SK-N-SH (cell line): Measurements from ENCODE around the gene WDFY2. TPM values are rescaled to one million over a fixed set of nuclear protein-coding genes. Genes with fewer than 3 reads are reported as not detected.

Experiments used
- CTCF ChIA-PET: fragments of 300-600, 350-600 bp; formaldehyde crosslinking; extraction: SDS; loops from one replicate; lab custom pipeline; 2021; lab: Yijun Ruan, JAX
- POLR2A ChIA-PET: fragments of 350-600 bp; sonication (Branson Sonifier 250); formaldehyde crosslinking; extraction: SDS; loops from one replicate; lab custom pipeline; 2020; ENCODE audit warnings: antibody characterized with exemption, inconsistent platforms; lab: Yijun Ruan, JAX
- DNase-seq: peaks from one replicate; pipeline ENCODE4 v3.0.0; 2012
- H2AFZ ChIP-seq: fragments of 200-600 bp; sonication (generic); 2 replicates; pipeline ENCODE4 v1.8.1; 2016; ENCODE audit warnings: antibody characterized with exemption, mild to moderate bottlenecking, low read depth
- H3F3A ChIP-seq: fragments of 200-600 bp; sonication (generic); replicated peaks from 2 replicates; pipeline ENCODE3; 2016; ENCODE audit warnings: antibody characterized with exemption, mild to moderate bottlenecking; ENCODE audit not compliant: insufficient read depth
- H3K27ac ChIP-seq, 2 experiments: fragments of 200-500 bp in 1 of 2; fragments of 200-600 bp in 1 of 2; sonication (Bioruptor generic) in 1 of 2; sonication (generic), shearing (Covaris generic) in 1 of 2; 2 replicates each; pipeline versions ENCODE4 v1.5.1 to v1.6.1; 2014 to 2016; ENCODE audit warnings: low read depth in 2 of 2, inconsistent platforms in 1 of 2, low read length in 1 of 2, mild to moderate bottlenecking in 1 of 2, mixed read lengths in 1 of 2
- H3K27me3 ChIP-seq: fragments of 200-600 bp; sonication (generic), shearing (Covaris generic); 2 replicates; pipeline ENCODE4 v1.6.1; 2016; ENCODE audit warnings: mixed run types; ENCODE audit not compliant: insufficient read depth
- H3K36me3 ChIP-seq, 2 experiments: fragments of 200-500 bp in 1 of 2; fragments of 200-600 bp in 1 of 2; sonication (Bioruptor generic) in 1 of 2; sonication (generic) in 1 of 2; replicated peaks in 1 of 2; 2 replicates each; pipeline versions ENCODE3 to v1.5.1; 2014 to 2016; ENCODE audit warnings: low read length in 1 of 2, mild to moderate bottlenecking in 1 of 2; ENCODE audit not compliant: insufficient read depth in 2 of 2, control insufficient read depth in 1 of 2
- H3K4me1 ChIP-seq, 2 experiments: fragments of 200-500 bp in 1 of 2; fragments of 200-600 bp in 1 of 2; sonication (Bioruptor generic) in 1 of 2; sonication (generic), shearing (Covaris generic) in 1 of 2; 2 replicates each; pipeline versions ENCODE4 v1.5.1 to v1.6.1; 2014 to 2016; ENCODE audit warnings: low read depth in 1 of 2, low read length in 1 of 2, mixed run types in 1 of 2; ENCODE audit not compliant: insufficient read depth in 2 of 2, control insufficient read depth in 1 of 2
- H3K4me2 ChIP-seq: fragments of 200-600 bp; sonication (generic), shearing (Covaris generic); 2 replicates; pipeline ENCODE4 v1.6.1; 2017; ENCODE audit warnings: mixed run types
- H3K4me3 ChIP-seq, 2 experiments: fragments of 200-500 bp in 1 of 2; fragments of 200-600 bp in 1 of 2; sonication (Bioruptor generic) in 1 of 2; sonication (generic), shearing (Covaris generic) in 1 of 2; 2 replicates each; pipeline versions ENCODE4 v1.5.1 to v1.8.1; 2014 to 2016; ENCODE audit warnings: low read depth in 2 of 2, inconsistent platforms in 1 of 2, low read length in 1 of 2, mild to moderate bottlenecking in 1 of 2, mixed read lengths in 1 of 2, moderate library complexity in 1 of 2
- H3K79me2 ChIP-seq: fragments of 200-600 bp; sonication (generic); 2 replicates; pipeline ENCODE4 v1.8.1; 2017; ENCODE audit warnings: mild to moderate bottlenecking; ENCODE audit not compliant: insufficient read depth
- H3K9ac ChIP-seq: fragments of 200-600 bp; sonication (generic); 2 replicates; pipeline ENCODE4 v1.6.1; 2017; ENCODE audit warnings: mixed run types
- H3K9me2 ChIP-seq: fragments of 200-600 bp; sonication (generic); 2 replicates; pipeline ENCODE4 v1.6.1; 2017; ENCODE audit warnings: mixed run types
- H3K9me3 ChIP-seq: fragments of 200-600 bp; sonication (generic); 2 replicates; pipeline ENCODE4 v1.6.1; 2017; ENCODE audit warnings: mixed run types, mild to moderate bottlenecking, moderate library complexity
- H4K20me1 ChIP-seq: fragments of 200-600 bp; sonication (generic); 2 replicates; pipeline ENCODE4 v1.6.1; 2017; ENCODE audit warnings: mild to moderate bottlenecking, mixed run types; ENCODE audit not compliant: insufficient read depth
- CHD2 ChIP-seq: fragments of 150-350 bp; IDR thresholded peaks from 2 replicates; pipeline ENCODE4 v1.6.1; 2018; ENCODE audit warnings: low read length; ENCODE audit not compliant: partially characterized antibody
- ELF1 ChIP-seq: IDR thresholded peaks from 2 replicates; pipeline ENCODE4 v1.4.0; 2012
- EZH2phosphoT487 ChIP-seq: fragments of 200-600 bp; sonication (generic); IDR thresholded peaks from 2 replicates; pipeline ENCODE4 v1.6.1; 2017; ENCODE audit warnings: low read depth, mixed run types, mild to moderate bottlenecking, antibody characterized with exemption, moderate library complexity, borderline replicate concordance
- FOSL2 ChIP-seq: IDR thresholded peaks from 2 replicates; pipeline ENCODE4 v1.4.0; 2012; ENCODE audit warnings: low read depth, mild to moderate bottlenecking, moderate library complexity, borderline replicate concordance
- GATA2 ChIP-seq: sonication (generic); formaldehyde crosslinking; IDR thresholded peaks from 2 replicates; pipeline ENCODE4 v1.5.0; 2020; ENCODE audit warnings: mild to moderate bottlenecking, missing genetic modification reagents
- MEF2A ChIP-seq: IDR thresholded peaks from 2 replicates; pipeline ENCODE4 v1.4.0; 2012; ENCODE audit warnings: low read depth, borderline replicate concordance
- MXI1 ChIP-seq: IDR thresholded peaks from 2 replicates; pipeline ENCODE4 v1.6.1; 2012; ENCODE audit warnings: mild to moderate bottlenecking, low read depth, low read length, improper control_type of control experiment
- NRF1 ChIP-seq: IDR thresholded peaks from 2 replicates; pipeline ENCODE4 v1.6.1; 2012; ENCODE audit warnings: low read depth, mild to moderate bottlenecking, low read length
- RCOR1 ChIP-seq: fragments of 150-350 bp; IDR thresholded peaks from 2 replicates; pipeline ENCODE4 v1.6.1; 2017; ENCODE audit warnings: antibody characterized with exemption, low read length
- RFX5 ChIP-seq: IDR thresholded peaks from 2 replicates; pipeline ENCODE4 v1.6.1; 2012; ENCODE audit warnings: mild to moderate bottlenecking, improper control_type of control experiment, low read length
- SIN3A ChIP-seq: IDR thresholded peaks from 2 replicates; pipeline ENCODE4 v1.6.1; 2012; ENCODE audit warnings: low read depth, mild to moderate bottlenecking, low read length, moderate library complexity, borderline replicate concordance
- WGBS: methylation state at CpG from one replicate; pipeline ENCODE4 v1.1.6; 2017; ENCODE audit warnings: low lambda C conversion rate; 5-methylcytosine and 5-hydroxymethylcytosine counted together
- polyA plus RNA-seq, 3 experiments: library from polyadenylated mRNA; depleted of rRNA; stranded (reverse); fragments of >200 nt; gene quantifications; 2 replicates each; pipeline ENCODE4 v1.2.3, GENCODE V29; 2012
- TF ChIP-seq, protein P1 (sequence below): IDR thresholded peaks from 2 replicates; pipeline ENCODE4 v1.6.1; 2012; ENCODE audit warnings: mild to moderate bottlenecking, low read depth, low read length, moderate library complexity
- TF ChIP-seq, protein P2 (sequence below): IDR thresholded peaks from 2 replicates; pipeline ENCODE4 v1.4.0; 2012; ENCODE audit warnings: low read depth
- TF ChIP-seq, protein P3 (sequence below): fragments of 150-350 bp; IDR thresholded peaks from 2 replicates; pipeline ENCODE4 v1.6.1; 2017; ENCODE audit warnings: antibody characterized with exemption, low read length, low read depth, borderline replicate concordance
- TF ChIP-seq, protein P4 (sequence below): fragments of 200-600 bp; sonication (generic); IDR thresholded peaks from 2 replicates; pipeline ENCODE4 v1.6.1; 2017; ENCODE audit warnings: antibody characterized with exemption, mild to moderate bottlenecking, moderate library complexity

Gene WDFY2
- polyA plus RNA-seq, 1 of the 3 experiments (the other 2 are of a cell fraction), result 4.1 TPM

DNA sequence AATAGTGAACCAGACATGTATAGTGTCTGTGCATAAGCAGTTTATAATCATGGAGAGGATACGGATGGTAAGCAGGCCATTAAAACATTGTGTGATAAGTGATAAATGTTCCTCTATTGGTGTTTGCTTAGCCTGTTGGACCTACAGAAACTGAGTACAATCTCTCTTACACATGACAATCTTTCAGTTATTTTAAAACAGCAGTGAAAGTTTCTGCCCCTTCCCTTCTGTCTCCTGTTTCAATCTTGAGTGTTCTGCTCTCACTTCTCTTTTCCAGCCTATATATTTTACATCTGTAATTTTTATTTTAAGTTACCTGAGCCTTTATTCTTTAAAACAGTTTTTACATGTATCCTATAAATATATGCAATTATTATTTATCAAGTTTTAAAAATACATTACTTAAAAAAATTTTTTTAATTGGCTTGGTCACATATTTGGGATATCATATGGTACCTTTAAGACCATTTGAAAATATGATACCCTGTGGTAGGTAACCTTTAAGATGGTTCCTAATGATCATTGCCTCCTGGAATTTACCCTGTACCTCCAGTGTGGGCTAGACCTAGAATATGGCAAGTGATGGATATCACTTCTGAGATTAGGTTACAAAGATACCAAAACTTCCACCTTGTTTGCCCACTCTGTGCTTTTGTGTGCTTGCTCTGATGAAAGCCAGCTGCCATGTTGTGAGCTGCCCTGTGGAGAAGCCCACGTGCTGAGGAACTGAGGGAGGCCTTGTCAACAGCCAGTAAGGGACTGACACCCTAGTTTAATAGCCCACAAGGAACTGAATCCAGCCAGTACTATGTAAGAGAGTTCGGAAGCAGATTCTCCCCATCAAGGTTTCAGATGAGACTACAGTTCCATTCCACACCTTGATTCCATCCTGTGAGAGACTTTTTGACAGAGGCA lies 120.4 kb downstream of the WDFY2 start:
- peaks cover 12% of the 10 kb centered on the region for H3K79me2 ChIP-seq
- TF ChIP-seq SIN3A, result no peak
- TF ChIP-seq RFX5, result no peak
- TF ChIP-seq NRF1, result no peak
- TF ChIP-seq RCOR1, result no peak
- no peak for TF ChIP-seq MEF2A
- TF ChIP-seq, protein P1, sequence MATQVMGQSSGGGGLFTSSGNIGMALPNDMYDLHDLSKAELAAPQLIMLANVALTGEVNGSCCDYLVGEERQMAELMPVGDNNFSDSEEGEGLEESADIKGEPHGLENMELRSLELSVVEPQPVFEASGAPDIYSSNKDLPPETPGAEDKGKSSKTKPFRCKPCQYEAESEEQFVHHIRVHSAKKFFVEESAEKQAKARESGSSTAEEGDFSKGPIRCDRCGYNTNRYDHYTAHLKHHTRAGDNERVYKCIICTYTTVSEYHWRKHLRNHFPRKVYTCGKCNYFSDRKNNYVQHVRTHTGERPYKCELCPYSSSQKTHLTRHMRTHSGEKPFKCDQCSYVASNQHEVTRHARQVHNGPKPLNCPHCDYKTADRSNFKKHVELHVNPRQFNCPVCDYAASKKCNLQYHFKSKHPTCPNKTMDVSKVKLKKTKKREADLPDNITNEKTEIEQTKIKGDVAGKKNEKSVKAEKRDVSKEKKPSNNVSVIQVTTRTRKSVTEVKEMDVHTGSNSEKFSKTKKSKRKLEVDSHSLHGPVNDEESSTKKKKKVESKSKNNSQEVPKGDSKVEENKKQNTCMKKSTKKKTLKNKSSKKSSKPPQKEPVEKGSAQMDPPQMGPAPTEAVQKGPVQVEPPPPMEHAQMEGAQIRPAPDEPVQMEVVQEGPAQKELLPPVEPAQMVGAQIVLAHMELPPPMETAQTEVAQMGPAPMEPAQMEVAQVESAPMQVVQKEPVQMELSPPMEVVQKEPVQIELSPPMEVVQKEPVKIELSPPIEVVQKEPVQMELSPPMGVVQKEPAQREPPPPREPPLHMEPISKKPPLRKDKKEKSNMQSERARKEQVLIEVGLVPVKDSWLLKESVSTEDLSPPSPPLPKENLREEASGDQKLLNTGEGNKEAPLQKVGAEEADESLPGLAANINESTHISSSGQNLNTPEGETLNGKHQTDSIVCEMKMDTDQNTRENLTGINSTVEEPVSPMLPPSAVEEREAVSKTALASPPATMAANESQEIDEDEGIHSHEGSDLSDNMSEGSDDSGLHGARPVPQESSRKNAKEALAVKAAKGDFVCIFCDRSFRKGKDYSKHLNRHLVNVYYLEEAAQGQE, result no peak
- no peak for TF ChIP-seq CHD2
- TF ChIP-seq EZH2phosphoT487, result no peak
- no peak for TF ChIP-seq ELF1
- TF ChIP-seq, protein P2, sequence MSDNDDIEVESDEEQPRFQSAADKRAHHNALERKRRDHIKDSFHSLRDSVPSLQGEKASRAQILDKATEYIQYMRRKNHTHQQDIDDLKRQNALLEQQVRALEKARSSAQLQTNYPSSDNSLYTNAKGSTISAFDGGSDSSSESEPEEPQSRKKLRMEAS, result no peak
- TF ChIP-seq, protein P3, sequence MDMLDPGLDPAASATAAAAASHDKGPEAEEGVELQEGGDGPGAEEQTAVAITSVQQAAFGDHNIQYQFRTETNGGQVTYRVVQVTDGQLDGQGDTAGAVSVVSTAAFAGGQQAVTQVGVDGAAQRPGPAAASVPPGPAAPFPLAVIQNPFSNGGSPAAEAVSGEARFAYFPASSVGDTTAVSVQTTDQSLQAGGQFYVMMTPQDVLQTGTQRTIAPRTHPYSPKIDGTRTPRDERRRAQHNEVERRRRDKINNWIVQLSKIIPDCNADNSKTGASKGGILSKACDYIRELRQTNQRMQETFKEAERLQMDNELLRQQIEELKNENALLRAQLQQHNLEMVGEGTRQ, result no peak
- TF ChIP-seq, protein P4, sequence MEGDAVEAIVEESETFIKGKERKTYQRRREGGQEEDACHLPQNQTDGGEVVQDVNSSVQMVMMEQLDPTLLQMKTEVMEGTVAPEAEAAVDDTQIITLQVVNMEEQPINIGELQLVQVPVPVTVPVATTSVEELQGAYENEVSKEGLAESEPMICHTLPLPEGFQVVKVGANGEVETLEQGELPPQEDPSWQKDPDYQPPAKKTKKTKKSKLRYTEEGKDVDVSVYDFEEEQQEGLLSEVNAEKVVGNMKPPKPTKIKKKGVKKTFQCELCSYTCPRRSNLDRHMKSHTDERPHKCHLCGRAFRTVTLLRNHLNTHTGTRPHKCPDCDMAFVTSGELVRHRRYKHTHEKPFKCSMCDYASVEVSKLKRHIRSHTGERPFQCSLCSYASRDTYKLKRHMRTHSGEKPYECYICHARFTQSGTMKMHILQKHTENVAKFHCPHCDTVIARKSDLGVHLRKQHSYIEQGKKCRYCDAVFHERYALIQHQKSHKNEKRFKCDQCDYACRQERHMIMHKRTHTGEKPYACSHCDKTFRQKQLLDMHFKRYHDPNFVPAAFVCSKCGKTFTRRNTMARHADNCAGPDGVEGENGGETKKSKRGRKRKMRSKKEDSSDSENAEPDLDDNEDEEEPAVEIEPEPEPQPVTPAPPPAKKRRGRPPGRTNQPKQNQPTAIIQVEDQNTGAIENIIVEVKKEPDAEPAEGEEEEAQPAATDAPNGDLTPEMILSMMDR, result no peak
- TF ChIP-seq MXI1, result no peak
- TF ChIP-seq FOSL2, result no peak
- no peak for TF ChIP-seq GATA2 (CRISPR knock-in tag)
- TF ChIP-seq, all 33 proteins: peak for 0
- Histone ChIP-seq H3K9me2 (no peaks in the 10 kb centered on the region), H3K9ac (no peak overlapping the region), H3K9me3 (no peaks in the 10 kb centered on the region), H2AFZ (no peak overlapping the region), H3K27me3 (no peaks in the 10 kb centered on the region), H3K27ac (no peak overlapping the region), H4K20me1 (no peaks in the 10 kb centered on the region), H3F3A (peaks cover 3% of the 10 kb centered on the region), H3K4me2 (no peak overlapping the region), H3K36me3 (peaks cover 10 to 23% of the 10 kb centered on the region in 2 experiments), H3K4me3 (no peak overlapping the region), H3K4me1 (no peaks in the 10 kb centered on the region)
- WGBS, result 98% methylated on average over 3 of the region's 3 CpGs
- DNase-seq, result no peak
- ChIA-PET CTCF (no interaction called here), POLR2A (no interaction called here)
